Astrocyte of the cerebellum (primary cell): Measurements from ENCODE around the gene AMZ1.

Experiments
- DNase-seq: peaks from one replicate; pipeline ENCODE4 v3.0.0-alpha.2; 2011; ENCODE audit warnings: low read depth
- H3K4me3 ChIP-seq: 2 replicates; pipeline ENCODE4 v1.5.1; 2011; ENCODE audit warnings: mild to moderate bottlenecking, low read depth, low read length, moderate library complexity
- in situ Hi-C: cut with HindIII; loops from 2 replicates; pipeline ENCODE4 v1.10.0; 2017; ENCODE audit warnings: low sequenced_read_pairs
- TF ChIP-seq, protein P1 (sequence below): IDR thresholded peaks from 2 replicates; pipeline ENCODE4 v1.5.1; 2012; ENCODE audit warnings: low read length, low read depth, moderate library complexity, mild to moderate bottlenecking; ENCODE audit errors: missing control alignments

AMZ1 gene

DNA sequence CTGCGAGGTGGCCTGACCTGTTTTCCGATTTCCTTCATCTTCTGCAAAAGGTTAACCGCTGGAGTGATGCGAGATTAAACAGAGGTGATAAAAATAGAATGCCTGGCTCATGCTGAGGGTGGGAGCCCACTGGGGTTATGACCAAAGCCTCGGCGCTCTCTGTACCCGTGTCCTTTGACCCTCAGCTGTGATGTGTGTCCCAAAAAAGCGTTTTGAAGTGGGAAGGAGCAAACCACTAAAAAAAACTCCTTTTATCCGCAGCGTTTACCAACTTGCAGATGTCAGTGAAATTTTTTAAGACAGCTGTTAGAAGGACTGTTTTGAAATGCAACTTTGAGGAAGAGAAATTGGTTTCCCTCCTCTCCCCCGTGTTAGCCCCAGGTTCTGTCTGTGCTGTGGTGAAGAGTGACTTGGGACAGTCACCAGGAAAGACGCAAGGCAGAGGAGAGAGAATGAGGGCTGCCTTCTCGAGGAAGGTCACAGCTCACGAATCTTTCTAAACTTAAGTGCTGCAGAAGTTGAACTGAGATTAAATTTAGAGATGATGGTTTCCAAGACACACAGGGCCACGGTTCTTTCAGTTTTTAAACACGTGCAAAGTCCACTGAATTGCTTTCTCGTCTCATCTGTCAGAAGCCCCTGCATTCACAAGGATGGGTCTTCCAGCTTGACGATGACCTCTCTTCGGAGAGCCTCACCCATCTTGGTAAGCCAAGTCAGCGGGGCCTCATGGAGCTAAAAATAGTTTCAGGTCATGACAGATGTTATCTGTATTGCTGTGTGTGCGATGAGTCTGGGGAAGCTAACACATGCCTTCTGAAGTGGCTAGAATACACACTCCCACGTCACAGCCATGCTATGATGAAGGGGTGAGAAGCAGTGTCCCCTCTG, 27.6 kb downstream of the AMZ1 start:
- no peak overlapping the region for H3K4me3 ChIP-seq
- TF ChIP-seq, protein P1, sequence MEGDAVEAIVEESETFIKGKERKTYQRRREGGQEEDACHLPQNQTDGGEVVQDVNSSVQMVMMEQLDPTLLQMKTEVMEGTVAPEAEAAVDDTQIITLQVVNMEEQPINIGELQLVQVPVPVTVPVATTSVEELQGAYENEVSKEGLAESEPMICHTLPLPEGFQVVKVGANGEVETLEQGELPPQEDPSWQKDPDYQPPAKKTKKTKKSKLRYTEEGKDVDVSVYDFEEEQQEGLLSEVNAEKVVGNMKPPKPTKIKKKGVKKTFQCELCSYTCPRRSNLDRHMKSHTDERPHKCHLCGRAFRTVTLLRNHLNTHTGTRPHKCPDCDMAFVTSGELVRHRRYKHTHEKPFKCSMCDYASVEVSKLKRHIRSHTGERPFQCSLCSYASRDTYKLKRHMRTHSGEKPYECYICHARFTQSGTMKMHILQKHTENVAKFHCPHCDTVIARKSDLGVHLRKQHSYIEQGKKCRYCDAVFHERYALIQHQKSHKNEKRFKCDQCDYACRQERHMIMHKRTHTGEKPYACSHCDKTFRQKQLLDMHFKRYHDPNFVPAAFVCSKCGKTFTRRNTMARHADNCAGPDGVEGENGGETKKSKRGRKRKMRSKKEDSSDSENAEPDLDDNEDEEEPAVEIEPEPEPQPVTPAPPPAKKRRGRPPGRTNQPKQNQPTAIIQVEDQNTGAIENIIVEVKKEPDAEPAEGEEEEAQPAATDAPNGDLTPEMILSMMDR, result no peak
- DNase-seq, result no peak
- in situ Hi-C loops, result no loop called here

DNA sequence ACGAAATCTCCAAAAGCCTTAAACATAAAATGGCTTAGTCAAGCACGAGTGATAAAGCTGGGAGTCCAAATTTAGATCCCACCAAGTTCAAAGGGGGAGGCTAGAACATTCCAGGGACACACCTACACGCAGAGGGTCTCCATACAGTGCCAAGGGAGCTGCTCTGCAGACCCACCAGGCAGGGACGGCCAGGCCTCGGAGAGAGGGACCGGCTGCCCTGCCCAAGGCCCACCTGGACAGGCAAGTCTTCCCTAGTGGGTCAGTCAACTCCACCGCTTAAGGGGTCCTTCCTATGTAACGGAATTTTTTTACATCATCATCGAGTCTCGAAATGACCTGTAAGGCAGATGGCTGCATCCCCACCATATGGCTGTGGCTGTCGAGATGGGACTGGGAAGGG, 28.5 kb downstream of the AMZ1 start:
- in situ Hi-C loops, result no loop called here
- H3K4me3 ChIP-seq, result no peak overlapping the region
- no peak for DNase-seq
- TF ChIP-seq, protein P1, result no peak

DNA sequence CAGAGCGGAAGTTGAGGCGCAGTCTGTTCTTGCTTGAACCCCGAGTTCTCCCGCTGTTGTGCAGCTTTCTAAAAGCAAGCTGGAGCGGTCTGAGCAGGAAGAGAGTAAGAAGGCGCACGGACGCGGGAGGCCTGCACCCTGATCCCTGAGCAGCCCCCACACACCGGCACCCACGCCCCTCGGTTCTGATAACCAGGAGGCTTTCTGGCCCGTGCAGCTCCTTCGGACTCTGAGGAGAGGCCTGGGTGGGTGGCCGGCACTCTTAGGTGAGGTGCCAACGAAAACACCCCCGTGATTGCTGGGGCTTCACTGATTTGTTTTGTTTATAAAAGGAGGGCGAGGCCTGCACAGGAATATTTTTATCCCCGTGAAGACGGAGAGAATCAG, 28.9 kb downstream of the AMZ1 start:
- DNase-seq, result no peak
- in situ Hi-C loops, result no loop called here
- H3K4me3 ChIP-seq, result no peak overlapping the region
- TF ChIP-seq, protein P1, result no peak

DNA sequence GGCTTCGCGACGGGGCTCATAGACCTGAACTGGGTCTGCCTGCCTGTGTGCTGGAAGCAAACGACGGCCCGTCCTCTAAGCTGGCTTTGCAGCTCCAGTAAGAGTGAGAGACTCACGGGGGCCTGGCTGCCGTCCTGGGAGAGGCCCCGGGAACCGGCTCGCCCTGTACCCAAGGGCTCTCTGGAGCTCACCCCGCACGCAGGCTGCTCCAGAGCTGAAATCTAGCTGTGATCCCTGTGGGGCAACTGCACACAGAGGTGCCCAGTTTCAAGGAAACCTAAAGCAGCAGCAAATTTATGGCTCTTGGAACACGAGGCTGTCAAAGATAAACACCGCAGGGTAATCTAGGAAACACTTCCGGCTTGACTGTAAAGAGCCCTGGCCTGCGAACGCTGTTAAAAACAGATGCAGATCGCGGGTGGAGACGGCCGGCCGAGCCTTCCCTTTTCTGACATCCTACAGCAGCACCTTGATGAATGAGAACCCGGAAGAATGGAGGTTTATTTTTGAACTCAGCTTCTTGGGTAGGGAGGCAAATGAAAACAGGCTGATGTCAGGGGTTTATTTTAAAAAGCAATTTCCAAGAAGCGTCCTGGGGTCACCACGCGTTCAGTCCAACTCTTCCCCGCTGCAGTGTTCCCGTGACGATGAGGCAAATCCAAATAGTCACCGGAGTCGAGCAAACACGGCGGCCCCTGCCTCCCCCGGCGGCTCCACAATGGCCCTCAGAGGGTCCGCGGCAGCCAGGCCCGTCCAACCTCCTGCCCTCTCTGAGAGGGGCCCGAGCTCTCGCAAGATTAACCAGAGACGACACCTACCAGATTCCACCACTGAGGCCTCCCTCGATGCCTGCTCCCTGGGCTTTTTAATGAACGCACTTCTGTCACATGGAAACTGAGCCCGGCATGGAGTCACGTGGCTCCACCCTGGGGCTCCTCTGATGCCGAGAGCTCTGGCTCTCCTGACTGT, 29.6 kb downstream of the AMZ1 start:
- TF ChIP-seq, protein P1, result no peak
- H3K4me3 ChIP-seq, result no peak overlapping the region
- no peak for DNase-seq
- in situ Hi-C loops, result no loop called here

DNA sequence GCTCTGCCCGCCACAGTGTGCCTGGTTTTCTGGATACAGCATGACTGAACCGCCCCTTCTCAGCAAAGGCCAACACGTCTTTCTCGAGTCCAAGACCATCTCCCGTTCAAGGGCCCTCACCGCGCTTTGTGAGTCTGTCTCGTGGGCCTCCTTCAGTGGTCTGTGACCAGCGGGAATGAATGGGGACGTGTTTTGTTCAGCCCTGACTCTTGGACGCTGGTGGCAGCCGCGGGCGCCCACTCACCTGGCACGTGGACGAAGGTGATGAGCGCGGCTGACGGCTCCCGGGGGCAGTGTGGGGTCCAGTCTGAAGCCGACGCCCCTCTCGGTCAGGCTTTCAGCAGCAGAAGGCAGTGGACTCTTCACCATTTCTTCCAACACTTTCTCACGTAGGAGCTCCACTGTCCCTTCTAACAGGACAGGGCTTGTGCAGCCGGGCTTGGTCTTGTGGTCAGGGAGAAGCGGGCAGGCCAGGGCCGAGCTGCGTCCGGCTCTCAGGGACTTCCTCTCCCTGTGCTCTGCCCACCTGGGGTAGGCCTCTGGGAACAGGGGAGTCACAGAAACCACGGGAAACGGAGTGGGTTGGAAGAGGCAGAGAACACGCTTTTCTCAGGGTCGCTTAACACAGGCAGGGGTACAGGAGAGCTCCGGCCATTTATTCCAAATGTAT, 30.4 kb downstream of the AMZ1 start:
- no peak overlapping the region for H3K4me3 ChIP-seq
- no peak for DNase-seq
- in situ Hi-C loops, result no loop called here
- TF ChIP-seq, protein P1, result no peak

DNA sequence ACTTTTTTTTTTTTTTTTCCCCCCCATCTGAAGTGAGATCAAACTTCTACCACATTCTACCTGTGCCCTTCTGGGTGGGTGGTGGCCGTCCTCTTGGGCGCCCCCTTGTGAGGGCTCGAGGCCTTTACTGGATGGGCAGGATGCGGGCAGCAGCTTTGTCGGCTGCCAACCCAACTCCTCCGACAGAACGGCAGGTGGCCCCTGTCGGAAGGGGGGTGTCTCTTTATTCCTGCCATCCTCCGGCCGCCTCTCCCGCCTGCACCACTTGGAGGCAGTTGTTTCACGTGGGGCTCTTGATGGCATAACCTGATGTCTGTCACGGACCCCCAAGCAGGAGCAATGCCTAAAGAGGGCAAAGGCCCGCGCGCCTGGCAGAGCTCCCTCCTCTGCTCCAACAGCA, 31.0 kb downstream of the AMZ1 start:
- TF ChIP-seq, protein P1, result peak; percentile 74
- in situ Hi-C loops, result no loop called here
- DNase-seq, result no peak
- no peak overlapping the region for H3K4me3 ChIP-seq
